DND-41 (cell line): Measurements from ENCODE around the gene EPS8L2.

ENCODE experiments used
- ATAC-seq: fragments of 200-7000 bp; cut with Tn5 transposase; 3 replicates; pipeline ENCODE4 v1.9.1; 2021; ENCODE audit warnings: low read depth; ENCODE audit not compliant: insufficient read depth
- DNase-seq: peaks from one replicate; pipeline ENCODE4 v3.0.0-alpha.2; 2020
- H2AFZ ChIP-seq: 2 replicates; pipeline ENCODE4 v1.6.0; 2012; ENCODE audit warnings: low read depth, low read length
- H3K27ac ChIP-seq: 2 replicates; pipeline ENCODE4 v1.5.1; 2012; ENCODE audit warnings: low read length, inconsistent platforms
- H3K27me3 ChIP-seq: fragments of 200-600 bp; sonication (generic); 2 replicates; pipeline ENCODE4 v1.6.0; 2012; ENCODE audit warnings: low read length, mild to moderate bottlenecking, inconsistent platforms; ENCODE audit not compliant: insufficient read depth, poor library complexity
- H3K36me3 ChIP-seq: 2 replicates; pipeline ENCODE4 v1.5.1; 2012; ENCODE audit warnings: low read length, inconsistent platforms; ENCODE audit not compliant: insufficient read depth
- H3K4me1 ChIP-seq: 2 replicates; pipeline ENCODE4 v1.5.1; 2012; ENCODE audit warnings: mild to moderate bottlenecking, low read length; ENCODE audit not compliant: insufficient read depth
- H3K4me2 ChIP-seq: 2 replicates; pipeline ENCODE4 v1.6.0; 2012; ENCODE audit warnings: mild to moderate bottlenecking, moderate library complexity, low read length, inconsistent platforms; ENCODE audit not compliant: insufficient read depth
- H3K4me3 ChIP-seq, 2 experiments: fragments of 200-600 bp in 1 of 2; shearing (Covaris generic) in 1 of 2; 2 replicates each; pipeline ENCODE4 v1.5.1; 2012 to 2016; ENCODE audit warnings: inconsistent platforms in 2 of 2, low read length in 2 of 2, mild to moderate bottlenecking in 2 of 2, low read depth in 1 of 2, moderate library complexity in 1 of 2
- H3K79me2 ChIP-seq: 2 replicates; pipeline ENCODE4 v1.6.0; 2012; ENCODE audit warnings: low read length, inconsistent platforms; ENCODE audit not compliant: insufficient read depth
- H3K9ac ChIP-seq: 2 replicates; pipeline ENCODE4 v1.6.0; 2012; ENCODE audit warnings: low read depth, mild to moderate bottlenecking, inconsistent platforms, low read length, moderate library complexity
- H3K9me3 ChIP-seq: 2 replicates; pipeline ENCODE4 v1.5.1; 2012; ENCODE audit warnings: low read length, moderate library complexity, mild to moderate bottlenecking, inconsistent platforms; ENCODE audit not compliant: insufficient read depth, severe bottlenecking
- H4K20me1 ChIP-seq: 2 replicates; pipeline ENCODE4 v1.6.0; 2012; ENCODE audit warnings: low read length; ENCODE audit not compliant: insufficient read depth
- EZH2 ChIP-seq: IDR thresholded peaks from 3 replicates; pipeline ENCODE4 v1.6.1; 2012; ENCODE audit warnings: borderline replicate concordance, low read depth, mild to moderate bottlenecking, moderate library complexity, low read length, inconsistent platforms; ENCODE audit not compliant: severe bottlenecking
- TF ChIP-seq, protein P1 (sequence below): IDR thresholded peaks from 2 replicates; pipeline ENCODE4 v1.5.1; 2012; ENCODE audit warnings: borderline replicate concordance, low read length, moderate library complexity, mild to moderate bottlenecking; ENCODE audit not compliant: poor library complexity, severe bottlenecking; ENCODE audit errors: extremely low read depth

Gene EPS8L2

DNA sequence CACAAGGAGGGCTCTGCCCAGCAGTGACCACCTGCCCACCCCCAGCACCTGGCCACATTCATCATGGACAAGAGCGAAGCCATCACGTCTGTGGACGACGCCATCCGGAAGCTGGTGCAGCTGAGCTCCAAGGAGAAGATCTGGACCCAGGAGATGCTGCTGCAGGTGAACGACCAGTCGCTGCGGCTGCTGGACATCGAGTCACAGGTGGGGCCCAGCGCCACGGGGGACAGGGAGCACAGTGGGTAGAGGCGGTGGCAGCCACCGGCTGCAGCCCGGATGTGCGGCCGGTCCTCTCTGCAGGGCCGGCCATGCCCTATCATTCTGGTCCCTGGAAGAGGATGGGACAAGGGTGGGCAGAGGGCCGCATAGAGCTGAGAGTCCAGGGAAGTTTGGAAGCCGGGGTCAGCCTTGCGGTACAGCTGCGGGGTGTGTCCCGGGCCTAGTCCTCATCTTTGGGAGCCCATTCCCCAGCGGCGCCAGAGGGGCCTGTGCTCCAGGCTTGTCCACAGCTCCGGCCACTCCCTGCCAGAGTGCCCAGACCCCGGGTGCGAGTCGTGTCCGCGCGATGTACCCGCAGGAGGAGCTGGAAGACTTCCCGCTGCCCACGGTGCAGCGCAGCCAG, 14.1 kb downstream of the EPS8L2 start:
- 0 out of 2 replicates have a peak, but pooled peaks cover 3% of the 10 kb centered on the region for H3K4me1 ChIP-seq
- no peaks in the 10 kb centered on the region for H3K79me2 ChIP-seq
- no peaks in the 10 kb centered on the region for H3K36me3 ChIP-seq
- TF ChIP-seq EZH2: no peak
- TF ChIP-seq, protein P1, sequence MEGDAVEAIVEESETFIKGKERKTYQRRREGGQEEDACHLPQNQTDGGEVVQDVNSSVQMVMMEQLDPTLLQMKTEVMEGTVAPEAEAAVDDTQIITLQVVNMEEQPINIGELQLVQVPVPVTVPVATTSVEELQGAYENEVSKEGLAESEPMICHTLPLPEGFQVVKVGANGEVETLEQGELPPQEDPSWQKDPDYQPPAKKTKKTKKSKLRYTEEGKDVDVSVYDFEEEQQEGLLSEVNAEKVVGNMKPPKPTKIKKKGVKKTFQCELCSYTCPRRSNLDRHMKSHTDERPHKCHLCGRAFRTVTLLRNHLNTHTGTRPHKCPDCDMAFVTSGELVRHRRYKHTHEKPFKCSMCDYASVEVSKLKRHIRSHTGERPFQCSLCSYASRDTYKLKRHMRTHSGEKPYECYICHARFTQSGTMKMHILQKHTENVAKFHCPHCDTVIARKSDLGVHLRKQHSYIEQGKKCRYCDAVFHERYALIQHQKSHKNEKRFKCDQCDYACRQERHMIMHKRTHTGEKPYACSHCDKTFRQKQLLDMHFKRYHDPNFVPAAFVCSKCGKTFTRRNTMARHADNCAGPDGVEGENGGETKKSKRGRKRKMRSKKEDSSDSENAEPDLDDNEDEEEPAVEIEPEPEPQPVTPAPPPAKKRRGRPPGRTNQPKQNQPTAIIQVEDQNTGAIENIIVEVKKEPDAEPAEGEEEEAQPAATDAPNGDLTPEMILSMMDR: no peak
- no peaks in the 10 kb centered on the region for H3K9me3 ChIP-seq
- no peak overlapping the region for H3K4me2 ChIP-seq
- no peaks in the 10 kb centered on the region for H3K27me3 ChIP-seq
- H2AFZ ChIP-seq: no peak overlapping the region
- no peak overlapping the region for H3K4me3 ChIP-seq
- no peak for DNase-seq
- H3K9ac ChIP-seq: no peak overlapping the region
- no peak for ATAC-seq
- H4K20me1 ChIP-seq: peaks cover 7% of the 10 kb centered on the region; the same call in 1 of the 2 replicates
- H3K27ac ChIP-seq: no peak overlapping the region

DNA sequence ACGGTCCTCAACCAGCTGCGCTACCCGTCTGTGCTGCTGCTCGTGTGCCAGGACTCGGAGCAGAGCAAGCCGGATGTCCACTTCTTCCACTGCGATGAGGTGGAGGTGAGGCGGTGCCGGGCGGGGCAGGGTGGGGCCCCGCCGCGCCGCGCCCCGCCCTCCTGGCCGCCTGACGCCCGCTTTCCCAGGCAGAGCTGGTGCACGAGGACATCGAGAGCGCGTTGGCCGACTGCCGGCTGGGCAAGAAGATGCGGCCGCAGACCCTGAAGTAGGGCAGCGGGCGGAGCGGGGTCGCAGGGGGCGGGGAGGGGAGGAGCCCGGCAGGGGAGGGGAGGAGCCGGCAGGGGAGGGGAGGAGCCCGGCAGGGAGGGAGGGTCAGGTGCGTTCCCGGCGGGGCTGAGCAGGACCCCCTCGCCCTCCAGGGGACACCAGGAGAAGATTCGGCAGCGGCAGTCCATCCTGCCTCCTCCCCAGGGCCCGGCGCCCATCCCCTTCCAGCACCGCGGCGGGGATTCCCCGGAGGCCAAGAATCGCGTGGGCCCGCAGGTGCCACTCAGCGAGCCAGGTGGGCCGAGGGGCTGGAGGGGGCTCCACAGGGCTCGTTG, 14.7 kb downstream of the EPS8L2 start:
- no peak overlapping the region for H3K9ac ChIP-seq
- TF ChIP-seq, protein P1: no peak
- no peak overlapping the region for H2AFZ ChIP-seq
- H3K9me3 ChIP-seq: no peaks in the 10 kb centered on the region
- H3K27ac ChIP-seq: no peak overlapping the region
- ATAC-seq: no peak
- no peak for DNase-seq
- H4K20me1 ChIP-seq: peaks cover 7% of the 10 kb centered on the region; the same call in 1 of the 2 replicates
- H3K79me2 ChIP-seq: no peaks in the 10 kb centered on the region
- no peak overlapping the region for H3K4me2 ChIP-seq
- 0 out of 2 replicates have a peak, but pooled peaks cover 3% of the 10 kb centered on the region for H3K4me1 ChIP-seq
- no peak overlapping the region for H3K4me3 ChIP-seq
- H3K27me3 ChIP-seq: no peaks in the 10 kb centered on the region
- H3K36me3 ChIP-seq: no peaks in the 10 kb centered on the region

DNA sequence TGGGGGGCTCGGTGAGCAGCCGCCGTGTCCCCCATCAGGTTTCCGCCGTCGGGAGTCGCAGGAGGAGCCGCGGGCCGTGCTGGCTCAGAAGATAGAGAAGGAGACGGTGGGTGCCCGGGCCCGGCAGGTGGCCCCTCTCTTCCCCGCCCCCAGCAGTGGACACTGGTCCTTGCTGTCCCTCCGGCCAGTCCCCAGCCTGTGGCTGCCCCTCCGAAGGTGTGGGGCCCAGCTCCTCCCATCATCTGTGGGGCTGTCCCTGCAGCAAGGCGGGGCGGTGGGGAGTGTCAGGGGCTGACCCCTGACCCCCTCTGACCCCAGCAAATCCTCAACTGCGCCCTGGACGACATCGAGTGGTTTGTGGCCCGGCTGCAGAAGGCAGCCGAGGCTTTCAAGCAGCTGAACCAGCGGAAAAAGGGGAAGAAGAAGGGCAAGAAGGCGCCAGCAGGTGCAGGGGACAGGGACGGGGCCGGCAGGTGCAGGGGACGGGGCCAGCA, 15.3 kb downstream of the EPS8L2 start:
- TF ChIP-seq, protein P1: no peak
- no peak for TF ChIP-seq EZH2
- no peaks in the 10 kb centered on the region for H3K36me3 ChIP-seq
- H3K9me3 ChIP-seq: no peaks in the 10 kb centered on the region
- no peak overlapping the region for H3K4me2 ChIP-seq
- no peaks in the 10 kb centered on the region for H3K79me2 ChIP-seq
- H3K9ac ChIP-seq: no peak overlapping the region
- H3K4me1 ChIP-seq: 0 out of 2 replicates have a peak, but pooled peaks cover 3% of the 10 kb centered on the region
- DNase-seq (no peak), ATAC-seq (no peak)
- H2AFZ ChIP-seq: no peak overlapping the region
- H3K4me3 ChIP-seq: no peak overlapping the region
- H3K27me3 ChIP-seq: no peaks in the 10 kb centered on the region
- H3K27ac ChIP-seq: no peak overlapping the region
- peaks cover 7% of the 10 kb centered on the region; the same call in 1 of the 2 replicates for H4K20me1 ChIP-seq
